Skin epidermis (tissue), 12 donors: ENCODE measurements around the gene LRRC8B.
A peak's percentile ranks its signal among the peaks of the same experiment; 100 is the strongest.
"Not testable (repeated sequence)": the region's sequence is repeated elsewhere in the genome, so short reads cannot be mapped to it uniquely, and the experiment has no call there.

Experiments
- H3K27ac ChIP-seq, 21 experiments: fragments of 200-600 bp; sonication (generic) in 11 of 21; one replicate each; pipeline ENCODE4 v1.5.0; 2020; ENCODE audit warnings: mild to moderate bottlenecking in 3 of 21, inconsistent platforms in 2 of 21, moderate library complexity in 2 of 21
- H3K4me3 ChIP-seq, 7 experiments: fragments of 200-600 bp; sonication (generic) in 2 of 7; one replicate each; pipeline ENCODE4 v1.5.0; 2020; ENCODE audit warnings: inconsistent platforms in 2 of 7, mild to moderate bottlenecking in 2 of 7, moderate library complexity in 1 of 7

LRRC8B gene

GRCh38 chr1:89575207-89575606 is 50.6 kb downstream of the LRRC8B start:
- Histone ChIP-seq H3K4me3 (no peak overlapping the region), H3K27ac (no peak overlapping the region)

GRCh38 chr1:89576013-89576412 is 51.4 kb downstream of the LRRC8B start:
- no peak overlapping the region for H3K27ac ChIP-seq
- no peak overlapping the region for H3K4me3 ChIP-seq

GRCh38 chr1:89578151-89578550 is 53.5 kb downstream of the LRRC8B start:
- H3K4me3 ChIP-seq, result no peak overlapping the region
- H3K27ac ChIP-seq, result no peak overlapping the region

- no peak overlapping the region for H3K4me3 ChIP-seq
- no peak overlapping the region for H3K27ac ChIP-seq
Observed at GRCh38 chr1:89578946-89579684, 54.5 kb downstream of the LRRC8B start.

GRCh38 chr1:89580036-89580435 is 55.4 kb downstream of the LRRC8B start:
- H3K4me3 ChIP-seq, result no peak overlapping the region
- no peak overlapping the region for H3K27ac ChIP-seq

- no peak overlapping the region for H3K4me3 ChIP-seq
- H3K27ac ChIP-seq, result no peak overlapping the region
Observed at GRCh38 chr1:89581859-89582258, 57.2 kb downstream of the LRRC8B start.

GRCh38 chr1:89582571-89582970 is 57.9 kb downstream of the LRRC8B start:
- Histone ChIP-seq H3K27ac (no peak overlapping the region), H3K4me3 (no peak overlapping the region)

GRCh38 chr1:89584211-89584610 is 59.6 kb downstream of the LRRC8B start:
- H3K27ac ChIP-seq, result no peak overlapping the region

GRCh38 chr1:89584781-89585180 is 60.2 kb downstream of the LRRC8B start:
- H3K27ac ChIP-seq, result no peak overlapping the region

More at GRCh38 chr1:89584211-89584610, 59.6 kb downstream of the LRRC8B start:
- H3K4me3 ChIP-seq, result no peak overlapping the region

GRCh38 chr1:89587729-89588161 is 63.1 kb downstream of the LRRC8B start:
- H3K4me3 ChIP-seq, result no peak overlapping the region
- H3K27ac ChIP-seq, result no peak overlapping the region

More at GRCh38 chr1:89584781-89585180, 60.2 kb downstream of the LRRC8B start:
- H3K4me3 ChIP-seq, result no peak overlapping the region

- Histone ChIP-seq H3K27ac (no peak overlapping the region), H3K4me3 (no peak overlapping the region)
Observed at GRCh38 chr1:89588480-89588879, 63.9 kb downstream of the LRRC8B start.

- Histone ChIP-seq H3K27ac (no peak overlapping the region), H3K4me3 (no peak overlapping the region)
Observed at GRCh38 chr1:89589515-89589914, 64.9 kb downstream of the LRRC8B start.

GRCh38 chr1:89590341-89591080 is 65.9 kb downstream of the LRRC8B start:
- Histone ChIP-seq H3K27ac (peak overlapping the region in 7 of 21 experiments; percentile 2 to 58 (median 29)), H3K4me3 (no peak overlapping the region)

- not testable (repeated sequence) for H3K4me3 ChIP-seq, H3K27ac ChIP-seq
Observed at GRCh38 chr1:89592861-89593302, 68.3 kb downstream of the LRRC8B start.

- H3K27ac ChIP-seq, result peak overlapping the region in 1 of 21 experiments; percentile 30
Observed at GRCh38 chr1:89594096-89594740, 69.6 kb downstream of the LRRC8B start.

GRCh38 chr1:89596698-89597097 is 72.1 kb downstream of the LRRC8B start:
- no peak overlapping the region for H3K27ac ChIP-seq
- no peak overlapping the region for H3K4me3 ChIP-seq

More at GRCh38 chr1:89594096-89594740, 69.6 kb downstream of the LRRC8B start:
- H3K4me3 ChIP-seq, result no peak overlapping the region

- Histone ChIP-seq H3K27ac (no peak overlapping the region), H3K4me3 (no peak overlapping the region)
Observed at GRCh38 chr1:89598450-89599331, 74.1 kb downstream of the LRRC8B start.

- Histone ChIP-seq H3K4me3 (no peak overlapping the region), H3K27ac (no peak overlapping the region)
Observed at GRCh38 chr1:89599332-89599630, 74.7 kb downstream of the LRRC8B start.

GRCh38 chr1:89600451-89601224 is 76.0 kb downstream of the LRRC8B start:
- Histone ChIP-seq H3K4me3 (no peak overlapping the region), H3K27ac (no peak overlapping the region)
